HG03354 (cell line): ENCODE results near the gene ADRA2B.
"Not testable (repeated sequence)": the region's sequence is repeated elsewhere in the genome, so short reads cannot be mapped to it uniquely, and the experiment has no call there.

Source experiments
- ATAC-seq: cut with Tn5 transposase; IDR thresholded peaks from one replicate; pipeline ENCODE4 v1.9.1; 2021; ENCODE audit warnings: mild to moderate bottlenecking; ENCODE audit not compliant: unreplicated experiment, poor library complexity, severe bottlenecking

ADRA2B gene

DNA sequence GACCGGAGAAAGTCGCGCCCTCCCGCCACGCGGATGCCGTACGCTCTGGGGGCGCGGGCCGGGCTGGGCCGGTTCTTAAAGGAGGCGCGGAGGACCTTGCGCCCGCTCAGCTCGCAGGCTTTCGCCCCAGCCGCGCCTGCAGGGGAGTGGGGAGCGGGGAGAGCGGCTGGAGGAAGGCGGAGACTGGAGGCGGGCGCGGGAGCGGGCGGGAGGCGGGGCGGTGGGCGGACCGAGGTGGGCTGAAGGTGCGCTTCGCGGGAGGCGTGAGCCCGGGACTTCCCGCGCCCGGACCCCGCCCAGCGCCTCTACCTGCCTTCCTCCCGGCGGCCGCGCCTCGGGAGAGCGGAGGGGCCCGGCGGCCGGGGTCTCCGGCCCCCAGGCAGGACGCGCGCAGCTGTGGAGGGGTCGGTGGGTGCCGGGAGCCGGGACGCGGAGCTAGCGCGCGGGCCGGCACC, at the start of gene ADRA2B:
Gene ADRA2B (minus strand): TSS at position 148 of the 455 bp plus-strand sequence. CDS start 422 bp downstream, outside the sequence.
- peak; percentile 50 for ATAC-seq

DNA sequence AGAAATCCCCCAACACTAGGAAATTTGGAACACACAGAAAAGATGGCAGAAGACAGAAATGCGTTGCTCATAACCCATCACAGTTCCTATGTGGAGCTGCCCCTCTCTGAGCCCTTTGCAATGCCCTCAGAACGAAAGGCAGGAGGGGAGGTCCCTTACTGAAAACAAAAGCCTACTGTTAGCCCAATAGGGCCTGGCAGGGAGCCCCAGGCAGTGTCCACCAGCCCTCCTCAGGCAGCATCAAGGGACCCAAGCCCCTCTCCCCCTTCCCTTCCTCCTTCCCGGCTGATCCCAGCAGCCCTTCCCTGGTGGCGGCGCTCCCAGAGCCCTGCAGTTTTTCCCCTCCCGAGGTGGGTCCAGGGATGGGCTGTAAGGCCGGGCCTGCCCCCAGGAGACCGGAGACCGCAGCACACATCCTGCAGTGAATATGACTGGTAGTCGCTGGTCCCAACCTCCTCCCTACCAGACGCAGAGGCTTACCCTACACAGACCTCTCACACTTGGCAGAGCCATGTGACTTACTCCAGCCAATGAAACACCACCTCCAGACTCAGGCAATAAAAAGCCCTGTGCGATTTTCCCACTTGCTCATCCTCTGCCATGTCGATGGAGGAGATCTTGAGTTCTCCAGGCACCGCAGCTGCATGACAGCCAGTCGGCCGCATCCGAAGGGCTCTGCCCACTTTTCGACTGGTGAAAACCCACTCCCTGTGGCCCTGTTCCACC, 48.3 kb upstream of the ADRA2B start:
- peak; percentile 65 for ATAC-seq

DNA sequence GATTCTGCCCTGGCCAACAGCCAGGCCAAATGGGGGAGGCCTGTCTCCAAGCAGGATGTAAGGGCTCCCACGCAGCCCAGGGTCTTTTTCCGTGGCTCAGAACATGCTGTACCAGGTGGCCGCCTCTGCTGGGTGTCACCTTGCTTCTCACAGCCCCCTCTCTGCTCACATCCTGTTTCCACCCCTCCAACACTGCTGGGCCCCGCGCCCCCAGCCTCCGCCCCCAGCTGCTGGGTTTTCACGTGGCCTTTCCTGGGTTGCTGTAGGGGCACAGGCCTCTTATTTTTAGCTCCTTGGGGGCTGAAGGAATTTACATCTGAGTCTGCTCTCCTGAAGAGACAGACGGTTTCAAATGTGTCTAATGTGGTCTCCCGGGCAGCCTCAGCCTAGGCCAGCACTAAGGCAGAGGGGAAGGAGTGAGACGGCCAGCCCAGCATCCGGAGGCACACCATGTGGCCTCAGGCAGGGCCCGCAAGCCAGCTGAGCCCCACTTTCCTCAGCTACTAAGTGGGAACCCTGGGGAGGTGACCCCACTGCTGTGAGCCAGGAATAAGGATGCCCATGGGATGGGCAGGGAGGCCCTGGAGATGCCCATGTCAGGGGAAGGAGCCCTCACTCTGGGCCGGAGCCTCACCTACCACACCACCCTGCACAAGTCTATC, 47.5 kb upstream of the ADRA2B start:
- ATAC-seq, result peak; percentile 74

DNA sequence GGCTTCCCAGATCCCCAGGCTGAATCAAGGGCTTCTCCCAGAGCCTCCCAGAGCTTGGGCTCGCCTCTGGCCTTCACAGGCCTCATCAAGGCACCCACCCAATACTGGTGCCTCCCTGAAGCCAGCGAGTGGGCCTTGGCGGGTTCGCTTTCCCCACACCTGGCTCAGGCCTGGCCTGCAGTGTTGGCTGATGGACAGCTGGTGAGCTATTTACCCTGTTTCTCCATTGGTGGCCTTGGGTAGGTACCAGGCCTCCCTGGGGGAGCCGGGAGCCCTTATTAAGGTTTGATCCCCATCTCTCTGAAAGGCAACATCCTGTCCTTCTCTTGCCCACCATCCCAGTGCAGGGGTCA, 47.0 kb upstream of the ADRA2B start:
- no peak for ATAC-seq

DNA sequence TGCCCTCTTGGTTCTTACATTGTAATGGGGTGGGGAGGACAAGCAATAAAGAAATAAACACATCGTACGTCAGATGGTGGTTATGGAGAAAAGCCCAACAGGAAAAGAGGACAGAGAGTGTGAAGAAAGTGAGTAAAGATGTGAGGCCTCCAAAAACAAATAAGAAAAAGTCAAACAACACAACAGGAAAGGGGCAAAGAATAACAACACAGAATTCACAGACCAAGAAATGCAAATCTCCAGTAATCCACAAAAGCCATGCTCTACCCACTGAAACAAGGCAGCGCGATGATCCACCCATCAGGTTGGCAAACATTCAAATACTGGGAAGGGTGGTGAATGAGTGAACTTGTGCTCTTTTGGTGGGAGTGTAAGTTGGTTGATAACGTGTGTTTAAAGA, 45.5 kb upstream of the ADRA2B start:
- ATAC-seq, result no peak

DNA sequence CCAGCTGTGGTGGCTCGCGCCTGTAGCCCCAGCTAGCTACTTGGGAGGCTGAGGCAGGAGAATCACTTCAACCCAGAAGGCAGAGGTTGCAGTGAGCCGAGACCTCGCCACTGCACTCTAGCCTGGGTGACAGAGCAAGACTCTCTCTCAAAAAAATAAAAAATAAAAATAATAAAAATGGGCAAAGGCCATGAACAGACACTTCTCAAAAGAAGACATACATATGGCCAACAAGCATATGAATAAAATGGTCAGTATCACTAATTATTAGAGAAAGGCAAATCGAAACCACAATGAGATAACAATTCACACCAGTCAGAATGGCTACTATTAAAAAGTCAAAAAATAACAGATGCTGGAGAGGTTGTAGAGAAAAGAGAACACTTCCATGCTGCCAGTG, 44.0 kb upstream of the ADRA2B start:
- not testable (repeated sequence) for ATAC-seq

DNA sequence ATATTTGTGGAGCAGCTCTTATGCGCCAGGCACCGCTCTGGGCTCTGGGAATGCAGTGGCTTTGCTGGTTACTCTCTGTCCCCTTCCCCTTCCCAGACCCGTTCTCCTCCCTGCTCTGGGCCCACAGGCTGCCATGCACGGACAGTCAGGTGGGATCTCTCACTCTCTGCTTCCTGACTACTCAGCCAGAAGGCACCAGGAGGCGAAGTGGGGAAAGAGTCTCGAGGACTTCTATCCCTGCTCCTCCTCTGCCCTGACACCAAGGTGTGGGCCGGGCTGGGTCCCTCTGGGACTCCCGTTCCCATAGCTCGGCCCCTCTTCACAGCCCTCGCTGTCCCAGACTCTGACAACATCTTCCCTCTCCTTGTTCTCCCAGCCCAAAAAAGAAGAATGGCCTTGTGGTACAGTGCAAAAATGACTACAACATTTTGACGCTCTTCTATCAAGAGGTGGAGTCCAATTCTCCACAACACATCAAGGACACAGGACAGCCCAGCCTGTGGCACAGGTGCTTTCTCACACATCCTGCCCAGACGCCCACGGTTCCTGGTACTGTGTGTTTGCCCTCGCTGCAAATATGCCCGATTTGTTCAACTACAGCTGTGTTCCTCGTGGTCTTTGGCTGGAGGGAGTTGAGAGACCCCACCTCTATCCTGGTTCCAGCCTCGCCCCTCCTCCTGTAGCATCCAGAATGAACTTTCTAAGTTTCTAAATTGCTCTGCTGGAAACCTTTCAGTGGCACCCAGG, 42.9 kb upstream of the ADRA2B start:
- ATAC-seq, result no peak

DNA sequence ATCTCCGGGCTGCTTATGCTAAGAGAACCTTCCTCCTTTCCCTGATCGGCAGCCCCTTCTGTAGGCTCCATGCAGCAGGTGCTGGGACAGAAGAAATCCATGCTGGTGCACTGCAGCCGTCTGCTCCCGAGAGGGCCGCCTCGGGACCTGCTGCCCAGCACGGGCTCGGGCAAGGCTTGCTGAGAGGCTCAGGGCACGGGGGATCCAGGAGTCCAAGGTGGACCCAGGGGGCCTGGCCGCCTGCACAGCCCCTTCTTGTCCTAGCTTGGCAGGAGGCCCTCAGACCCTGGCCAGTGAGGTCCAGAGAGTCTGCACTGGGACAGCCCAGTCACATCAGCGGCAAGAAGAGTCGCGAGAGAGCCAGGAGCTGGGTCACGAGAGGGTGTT, 42.2 kb upstream of the ADRA2B start:
- ATAC-seq, result no peak

DNA sequence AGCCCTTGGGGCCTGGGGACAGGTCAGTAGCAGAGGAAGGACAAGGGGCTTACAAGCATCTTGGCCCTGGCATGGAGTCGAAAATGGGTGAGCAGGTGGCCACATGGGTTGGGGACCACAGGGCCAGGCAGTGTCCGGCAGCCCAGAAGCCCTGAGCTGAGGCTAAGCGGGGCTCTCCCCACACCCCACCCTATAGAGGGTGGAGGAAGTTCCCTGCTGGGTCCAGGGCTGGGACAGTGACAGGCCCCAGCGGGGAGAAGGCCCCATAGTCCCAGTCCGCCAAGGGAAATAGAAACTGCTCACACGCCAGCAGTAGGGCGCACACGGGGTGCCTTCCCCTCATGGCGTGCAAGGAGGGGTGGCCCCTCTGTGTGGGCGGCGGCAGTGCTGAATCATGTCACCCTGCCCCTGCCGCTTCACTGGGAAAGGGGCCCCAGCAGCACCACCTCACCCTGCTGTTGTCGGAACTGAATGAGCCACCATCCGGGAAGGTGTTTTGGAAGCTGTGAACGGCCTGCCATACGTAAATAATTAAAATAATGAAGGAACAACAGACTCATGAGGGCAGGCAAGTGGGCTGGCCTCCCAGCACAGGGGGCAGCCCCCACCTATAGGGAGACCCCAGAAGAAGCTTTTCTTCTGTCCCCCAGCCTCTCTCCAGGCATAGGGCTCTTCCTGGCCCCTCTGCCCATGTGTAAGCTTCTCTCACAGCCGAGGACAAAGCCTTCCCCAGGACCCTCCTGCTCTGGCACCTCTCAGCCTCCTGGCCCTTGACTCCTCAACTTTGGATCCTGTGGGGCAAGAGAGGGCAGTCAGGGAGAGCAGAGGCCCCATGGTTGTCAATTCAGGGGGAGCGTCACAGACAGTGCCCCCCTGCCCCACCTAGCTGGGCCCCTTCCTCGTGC, 41.5 kb upstream of the ADRA2B start:
- peak; percentile 61 for ATAC-seq

DNA sequence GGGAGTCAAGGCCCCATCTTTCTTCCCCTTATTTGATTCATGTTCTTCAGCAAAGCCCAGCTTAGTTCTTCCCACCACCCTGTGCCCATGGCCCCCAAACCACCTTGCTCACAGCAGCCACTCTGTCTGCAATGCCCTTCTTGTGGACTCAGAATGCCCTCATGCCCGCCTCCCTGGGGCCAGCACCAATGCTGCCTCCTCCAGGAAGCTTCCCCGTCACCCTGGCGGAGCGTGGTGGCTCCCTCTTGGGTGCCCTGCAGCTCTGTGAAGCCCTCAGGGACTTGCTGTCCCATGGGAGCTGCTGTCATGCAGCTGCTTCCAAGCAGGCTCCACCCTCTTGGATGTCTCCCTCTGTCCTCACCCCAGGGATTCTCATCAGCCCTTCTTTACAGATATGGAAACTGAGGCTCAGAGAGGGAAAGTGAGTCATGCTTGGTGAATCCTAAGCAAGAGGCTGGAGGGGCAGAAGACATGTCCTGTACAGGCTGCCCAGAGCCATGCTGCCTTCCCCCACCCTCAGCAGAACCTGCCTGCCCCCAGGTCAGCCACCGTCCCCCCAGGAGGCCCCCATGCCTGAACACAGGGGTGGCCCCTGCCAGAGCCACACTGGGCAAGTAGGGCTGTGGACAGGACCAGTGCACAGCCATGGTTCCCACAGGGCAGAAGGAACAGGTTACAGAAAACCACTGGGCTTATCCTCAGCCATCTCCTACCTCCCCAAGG, 40.7 kb upstream of the ADRA2B start:
- peak; percentile 44 for ATAC-seq

DNA sequence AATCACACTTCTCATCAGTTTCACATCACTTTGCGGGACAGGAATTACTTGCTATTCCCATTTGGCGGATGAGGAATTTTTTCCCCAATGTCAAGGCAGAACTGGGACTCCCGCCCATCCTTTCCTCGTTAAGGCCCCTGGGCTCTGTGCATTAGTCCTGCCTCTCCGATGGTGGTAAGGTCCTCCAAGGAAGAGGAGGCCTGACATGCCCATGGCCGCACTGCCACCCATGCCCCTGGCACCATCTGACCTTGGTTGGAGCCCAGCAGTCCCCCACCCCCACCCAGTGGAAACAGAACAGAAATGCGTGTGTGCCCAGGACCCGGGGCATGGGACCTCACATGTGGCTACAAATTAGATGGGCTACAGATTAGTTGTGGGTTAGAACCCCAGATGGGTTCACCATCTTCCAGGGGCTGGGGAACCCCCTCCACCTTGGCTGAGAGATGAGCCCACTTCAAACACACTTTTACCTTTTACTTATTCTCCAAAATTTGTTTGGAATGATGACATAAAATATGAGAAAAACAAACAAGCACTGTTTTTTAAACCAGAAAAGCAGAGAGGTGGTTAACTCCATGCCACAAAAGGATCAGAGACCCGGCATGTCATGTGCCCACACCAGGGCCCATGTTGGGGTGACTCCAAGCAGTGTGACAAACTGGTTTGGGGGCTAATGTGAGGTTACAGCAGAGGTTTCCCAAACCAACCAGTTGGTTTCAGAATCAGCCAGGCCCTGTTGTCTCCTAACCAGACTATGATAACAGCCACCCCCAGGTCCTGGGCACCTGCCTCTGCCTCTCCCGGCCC, 39.8 kb upstream of the ADRA2B start:
- no peak for ATAC-seq

DNA sequence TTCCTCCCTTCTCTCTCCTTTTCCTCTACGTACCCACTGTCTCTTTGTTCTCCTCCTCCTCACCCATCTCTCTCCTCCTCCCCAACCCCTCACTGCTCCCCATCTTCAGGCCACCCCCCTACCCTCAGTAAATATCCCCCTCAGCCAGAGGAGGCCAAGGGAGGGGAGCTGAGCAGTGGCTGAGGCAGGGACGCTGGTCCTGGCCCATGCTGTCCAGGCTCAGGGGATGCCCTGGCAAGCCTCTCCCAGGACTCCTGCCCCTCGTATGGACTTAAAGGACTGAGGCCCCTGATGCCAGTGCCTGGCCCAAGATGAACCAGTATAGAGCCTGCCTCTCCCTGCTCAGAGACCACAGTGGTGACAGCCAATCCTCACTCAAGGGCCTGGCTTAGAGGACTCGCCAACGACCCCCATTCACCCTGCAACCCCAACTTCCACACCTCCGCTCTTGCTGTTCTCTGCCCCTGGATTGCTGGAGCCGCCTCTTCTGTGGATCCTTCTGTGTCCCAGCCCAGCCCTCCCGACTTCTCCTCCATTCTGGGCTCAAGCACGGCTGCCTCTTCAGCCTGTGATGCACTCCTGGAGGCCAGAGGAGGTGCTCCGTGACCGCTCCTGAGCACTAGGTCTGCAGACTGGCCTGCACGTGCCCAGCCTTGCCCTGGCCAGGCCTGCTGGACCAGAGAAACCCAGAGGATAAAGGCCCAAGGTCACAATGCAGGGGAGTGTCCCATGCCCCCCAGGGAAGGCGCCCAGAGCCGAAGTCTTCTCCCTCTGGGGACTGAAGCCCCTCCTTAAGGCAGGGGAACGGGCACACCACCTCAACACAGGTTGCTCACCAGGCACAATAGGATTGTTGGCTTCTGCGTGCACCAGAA, 38.4 kb upstream of the ADRA2B start:
- ATAC-seq, result no peak

DNA sequence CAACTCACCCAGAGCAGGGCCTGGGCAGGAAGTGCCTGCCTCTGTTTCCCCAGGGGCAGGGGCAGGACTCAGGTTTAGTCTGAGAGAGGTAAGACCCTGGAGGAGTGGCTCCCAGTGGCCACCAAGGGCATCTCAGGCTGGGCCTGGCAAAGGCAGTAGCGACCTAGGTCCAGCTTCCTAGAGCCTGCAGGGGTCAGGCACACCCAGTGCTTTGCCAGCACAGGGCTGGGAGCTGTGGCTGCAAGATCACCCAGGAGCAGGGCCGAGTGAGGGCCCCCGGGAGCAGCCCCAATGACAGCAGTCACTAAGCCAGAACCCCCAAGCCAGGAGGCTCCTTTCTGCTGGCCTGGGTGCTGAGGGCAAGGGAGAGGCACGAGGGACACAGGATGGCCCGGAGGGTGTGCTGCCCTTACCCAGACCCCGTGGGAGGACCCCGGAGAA, 37.6 kb upstream of the ADRA2B start:
- ATAC-seq, result no peak

DNA sequence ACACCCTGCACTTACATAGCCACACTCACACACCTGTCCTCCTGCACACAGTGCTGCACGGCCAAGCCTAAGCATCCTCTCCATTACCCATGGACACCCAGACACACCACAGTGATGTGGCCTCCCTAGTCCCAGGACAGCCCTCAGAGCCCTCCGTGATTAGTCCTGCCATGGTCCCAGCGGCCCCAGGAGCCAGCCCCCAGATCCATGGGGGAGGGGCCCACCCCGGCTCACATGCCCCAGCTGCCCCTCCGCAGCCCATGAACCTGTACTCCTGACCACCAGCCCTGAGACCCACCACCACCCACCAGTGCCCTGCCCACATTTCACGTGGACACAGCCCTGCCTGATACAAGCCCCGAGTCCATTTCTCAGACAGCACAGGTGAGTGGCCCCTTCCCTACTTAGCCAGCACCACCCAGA, 36.9 kb upstream of the ADRA2B start:
- no peak for ATAC-seq

DNA sequence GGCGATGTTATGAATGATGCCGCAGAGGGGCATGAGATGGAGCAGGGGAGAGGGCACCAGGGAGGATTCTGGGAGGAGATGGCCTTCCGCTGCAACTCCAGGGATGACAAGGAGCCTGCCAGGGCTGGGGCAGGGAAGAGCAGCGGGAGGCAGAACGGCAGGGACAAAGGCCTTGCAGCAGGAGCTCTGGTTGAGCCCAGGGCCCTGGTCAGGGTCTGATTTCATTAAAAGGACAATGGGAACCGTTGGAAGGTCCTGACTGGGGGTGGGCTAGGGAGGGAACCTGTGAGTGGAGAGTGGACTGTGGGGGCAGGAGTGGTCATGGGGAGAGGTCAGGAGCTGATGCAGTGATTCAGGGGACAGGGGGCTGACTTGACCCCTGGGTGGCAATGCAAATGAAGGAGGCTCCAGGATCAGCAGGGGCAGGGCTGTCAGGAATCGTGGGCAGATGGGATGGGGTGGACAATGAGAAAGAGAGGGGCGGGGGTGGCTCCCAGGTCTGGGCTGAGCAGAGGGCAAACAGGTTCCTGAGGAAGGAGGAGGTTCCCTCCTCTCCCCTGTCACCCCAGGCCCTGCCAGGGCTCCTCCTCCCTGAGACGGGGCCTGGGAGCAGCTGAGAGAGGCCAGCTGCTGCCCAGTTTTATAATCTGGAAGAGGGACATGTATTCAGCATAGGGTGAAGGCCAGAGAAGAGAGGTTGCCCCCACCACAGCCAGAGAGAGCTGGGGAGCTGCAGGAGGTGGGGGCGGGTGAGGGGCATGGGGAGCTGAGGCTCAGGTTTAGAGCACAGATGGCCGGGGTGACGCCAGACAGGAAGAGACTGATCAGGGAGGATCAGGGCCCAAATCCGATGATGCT, 36.2 kb upstream of the ADRA2B start:
- no peak for ATAC-seq

DNA sequence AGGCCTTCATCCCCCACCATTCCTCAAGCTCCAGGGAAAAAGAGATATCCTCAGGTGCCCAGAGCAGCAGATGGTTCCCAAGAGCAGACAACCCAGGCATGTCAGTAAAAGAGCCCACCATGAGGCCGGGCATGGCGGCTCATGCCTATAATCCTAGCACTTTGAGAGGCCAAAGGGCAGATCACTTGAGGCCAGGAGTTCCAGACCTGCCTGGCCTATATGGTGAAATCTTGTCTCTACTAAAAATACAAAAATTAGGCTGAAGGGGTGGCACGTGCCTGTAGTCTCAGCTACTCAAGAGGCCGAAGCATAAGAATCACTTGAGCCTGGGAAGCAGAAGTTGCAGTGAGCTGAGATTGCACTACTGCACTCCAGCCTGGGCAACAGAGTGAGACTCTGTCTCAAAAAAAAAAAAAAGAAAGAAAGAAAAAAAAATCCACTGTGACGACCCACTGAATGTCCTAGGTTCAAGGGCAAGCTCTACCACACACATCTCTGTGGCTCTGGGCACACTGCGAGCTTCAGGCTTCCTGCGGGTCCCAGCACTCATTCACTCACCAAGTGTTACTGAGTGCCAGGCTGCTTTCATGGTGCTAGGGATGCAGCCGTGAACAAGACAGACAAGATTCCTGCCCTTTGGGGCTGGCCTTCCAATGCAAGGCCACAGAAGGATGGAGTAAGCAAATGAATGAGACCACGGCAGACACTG, 35.4 kb upstream of the ADRA2B start:
- no peak for ATAC-seq
